Forelimb muscle (tissue), 1 donor: Measurements from ENCODE around the gene CA10. TPM values are rescaled to one million over a fixed set of nuclear protein-coding genes. Genes with fewer than 3 reads are reported as not detected.

Source experiments
- DNase-seq: peaks from one replicate; pipeline ENCODE4 v3.0.0-alpha.2; 2013; ENCODE audit warnings: low read depth
- polyA plus RNA-seq: library from polyadenylated mRNA; unstranded; fragments of 120-200 nt; gene quantifications from one replicate; pipeline ENCODE4 v1.2.1, GENCODE V29; 2013; ENCODE audit not compliant: insufficient read length

CA10 gene
- polyA plus RNA-seq, 1 donor, result 3.7 TPM

- no peak for DNase-seq
Observed at GRCh38 chr17:52147431-52147830, 11.1 kb downstream of the CA10 start.

- DNase-seq, result no peak
Observed at GRCh38 chr17:52145476-52145875, 13.0 kb downstream of the CA10 start.

GRCh38 chr17:52143542-52143941 is 15.0 kb downstream of the CA10 start:
- no peak for DNase-seq

GRCh38 chr17:52140601-52141000 is 17.9 kb downstream of the CA10 start:
- no peak for DNase-seq

GRCh38 chr17:52138752-52139151 is 19.8 kb downstream of the CA10 start:
- no peak for DNase-seq

- no peak for DNase-seq
Observed at GRCh38 chr17:52138350-52138749, 20.2 kb downstream of the CA10 start.

- no peak for DNase-seq
Observed at GRCh38 chr17:52136166-52136565, 22.3 kb downstream of the CA10 start.

GRCh38 chr17:52134641-52135040 is 23.9 kb downstream of the CA10 start:
- DNase-seq, result no peak

GRCh38 chr17:52128721-52129120 is 29.8 kb downstream of the CA10 start:
- no peak for DNase-seq

GRCh38 chr17:52124993-52125392 is 33.5 kb downstream of the CA10 start:
- no peak for DNase-seq

- DNase-seq, result no peak
Observed at GRCh38 chr17:52124561-52124960, 34.0 kb downstream of the CA10 start.

GRCh38 chr17:52120465-52120864 is 38.0 kb downstream of the CA10 start:
- no peak for DNase-seq

- no peak for DNase-seq
Observed at GRCh38 chr17:52110923-52111581, 47.5 kb downstream of the CA10 start.

GRCh38 chr17:52106638-52107261 is 51.8 kb downstream of the CA10 start:
- peak; percentile 9 for DNase-seq

- no peak for DNase-seq
Observed at GRCh38 chr17:52106072-52106471, 52.4 kb downstream of the CA10 start.

- no peak for DNase-seq
Observed at GRCh38 chr17:52105591-52105990, 52.9 kb downstream of the CA10 start.

GRCh38 chr17:52096056-52096455 is 62.5 kb downstream of the CA10 start:
- no peak for DNase-seq

- no peak for DNase-seq
Observed at GRCh38 chr17:52084176-52084575, 74.3 kb downstream of the CA10 start.

- DNase-seq, result no peak
Observed at GRCh38 chr17:52079496-52079895, 79.0 kb downstream of the CA10 start.

- DNase-seq, result no peak
Observed at GRCh38 chr17:52071712-52072111, 86.8 kb downstream of the CA10 start.

- DNase-seq, result no peak
Observed at GRCh38 chr17:52064791-52065211, 93.7 kb downstream of the CA10 start.

GRCh38 chr17:52049496-52049895 is 109.0 kb downstream of the CA10 start:
- no peak for DNase-seq

- DNase-seq, result no peak
Observed at GRCh38 chr17:52049051-52049450, 109.5 kb downstream of the CA10 start.
